ENCODE measurements around the gene PCYT2. TPM values are rescaled to one million over a fixed set of nuclear protein-coding genes. Genes with fewer than 3 reads are reported as not detected.
A peak's percentile ranks its signal among the peaks of the same experiment; 100 is the strongest.

The PCYT2 gene
- total and polyA plus RNA-seq, 7 donors = 10.2 to 26.9 (median 13.3) TPM

- Histone ChIP-seq H3K4me1 (peaks cover 5% of the 10 kb centered on the region), H3K27me3 (ENCODE audit: insufficient read depth in 3 of 3, low read length in 2 of 3) (no peaks in the 10 kb centered on the region), H3K4me3 (no peak overlapping the region), H3K9me3 (no peaks in the 10 kb centered on the region), H3K36me3 (ENCODE audit: insufficient read depth in 1 of 2, low read depth in 1 of 2) (no peaks in the 10 kb centered on the region), H3K27ac (no peak overlapping the region)
- no peak for ATAC-seq
- WGBS, 3 donors = 55 to 70% (median 57%) methylated on average over 12 to 13 of the region's 13 CpGs
- intact Hi-C loops (cut with DNase I) = no loop called here
- no peak for DNase-seq
- no peak for TF ChIP-seq CTCF (IDR thresholded peaks at IDR 0.05)
These were observed 40.8 kb upstream of the PCYT2 start for GRCh38 chr17:81951785-81952684.

- Histone ChIP-seq H3K27ac (no peak overlapping the region), H3K4me1 (peaks cover 7% of the 10 kb centered on the region), H3K9me3 (no peaks in the 10 kb centered on the region), H3K36me3 (ENCODE audit: insufficient read depth in 1 of 2, low read depth in 1 of 2) (no peaks in the 10 kb centered on the region), H3K27me3 (ENCODE audit: insufficient read depth in 3 of 3, low read length in 2 of 3) (no peaks in the 10 kb centered on the region), H3K4me3 (no peak overlapping the region)
- intact Hi-C loops (cut with DNase I) = no loop called here
- DNase-seq = no peak
- TF ChIP-seq CTCF (IDR thresholded peaks at IDR 0.05) = no peak
- no peak for ATAC-seq
- 82 to 85% (median 83%) methylated on average over 15 of the region's 15 CpGs for whole genome bisulfite sequencing, 3 donors
These were observed 39.3 kb upstream of the PCYT2 start for GRCh38 chr17:81950501-81950900.

GRCh38 chr17:81948635-81949378 lies 37.6 kb upstream of the PCYT2 start:
- H3K27me3 ChIP-seq (ENCODE audit: insufficient read depth in 3 of 3, low read length in 2 of 3) = no peaks in the 10 kb centered on the region
- H3K4me1 ChIP-seq = peaks cover 7% of the 10 kb centered on the region
- H3K4me3 ChIP-seq = no peak overlapping the region
- no peak for TF ChIP-seq CTCF (IDR thresholded peaks at IDR 0.05)
- DNase-seq (no peak), ATAC-seq (no peak)
- H3K27ac ChIP-seq = peak overlapping the region; percentile 43
- no peaks in the 10 kb centered on the region for H3K9me3 ChIP-seq
- WGBS, 3 donors = 78 to 82% (median 80%) methylated on average over 16 to 17 of the region's 17 CpGs
- intact Hi-C loops (cut with DNase I) = no loop called here
- no peaks in the 10 kb centered on the region for H3K36me3 ChIP-seq (ENCODE audit: insufficient read depth in 1 of 2, low read depth in 1 of 2)

GRCh38 chr17:81947189-81947588 lies 36.0 kb upstream of the PCYT2 start, which contains the start of gene MYADML2:
MYADML2 (minus strand) TSS chr17:81947233; CDS start chr17:81941741, 5,492 bp downstream.
- H3K27ac ChIP-seq = peak within 1 kb of the TSS; percentile 43
- 55 to 69% (median 60%) methylated on average over 13 of the region's 13 CpGs for WGBS, 3 donors
- intact Hi-C loops (cut with DNase I) = no loop called here

More at GRCh38 chr17:81947189-81947588, 36.0 kb upstream of the PCYT2 start, which contains the start of gene MYADML2:
- Histone ChIP-seq H3K9me3 (no peaks in the 10 kb centered on the region), H3K4me3 (no peak within 1 kb of the TSS), H3K4me1 (peaks cover 9% of the 10 kb centered on the region), H3K36me3 (ENCODE audit: insufficient read depth in 1 of 2, low read depth in 1 of 2) (no peaks in the 10 kb centered on the region), H3K27me3 (ENCODE audit: insufficient read depth in 3 of 3, low read length in 2 of 3) (no peaks in the 10 kb centered on the region)
- ATAC-seq (peak; percentile 15 to 39 (median 21)), DNase-seq (no peak)
- no peak for TF ChIP-seq CTCF (IDR thresholded peaks at IDR 0.05)
